C4-2B (cell line): Measurements from ENCODE around the gene BFSP1.

ENCODE experiments used
- CTCF ChIP-seq: fragments of 450-650 bp; conservative IDR thresholded peaks from 2 replicates; pipeline ENCODE4 v1.5.1; 2017; ENCODE audit warnings: mild to moderate bottlenecking
- ZFX ChIP-seq: fragments of 450-650 bp; IDR thresholded peaks from 2 replicates; pipeline ENCODE4 v1.6.1; 2017

GRCh38 chr20:17571153-17571527, 40.0 kb upstream of the BFSP1 start:
- TF ChIP-seq CTCF (no peak), ZFX (no peak)
